Stimulated activated naive CD4-positive, alpha-beta T cell (primary cell): Measurements from ENCODE around the gene SHROOM1.

Experiments
- DNase-seq, 6 experiments: peaks; one replicate each; lab custom pipeline; 2025; lab: John Stamatoyannopoulos, UW

The SHROOM1 gene

DNA sequence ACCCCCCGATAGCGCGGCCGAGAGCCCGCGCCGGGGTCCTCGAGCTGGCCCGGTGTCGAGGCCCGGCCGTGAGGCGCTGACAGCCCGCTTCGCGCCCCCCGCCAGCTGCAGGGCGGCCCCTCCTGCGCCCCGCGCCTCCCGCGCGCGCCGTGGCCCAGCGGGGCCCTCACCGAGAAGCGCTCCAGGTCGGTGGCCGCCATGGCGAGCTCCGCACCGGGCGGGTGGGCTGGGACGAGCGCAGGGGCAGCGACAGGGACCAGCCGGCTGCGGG is 53.6 kb downstream of the SHROOM1 start:
- DNase-seq, result no peak

DNA sequence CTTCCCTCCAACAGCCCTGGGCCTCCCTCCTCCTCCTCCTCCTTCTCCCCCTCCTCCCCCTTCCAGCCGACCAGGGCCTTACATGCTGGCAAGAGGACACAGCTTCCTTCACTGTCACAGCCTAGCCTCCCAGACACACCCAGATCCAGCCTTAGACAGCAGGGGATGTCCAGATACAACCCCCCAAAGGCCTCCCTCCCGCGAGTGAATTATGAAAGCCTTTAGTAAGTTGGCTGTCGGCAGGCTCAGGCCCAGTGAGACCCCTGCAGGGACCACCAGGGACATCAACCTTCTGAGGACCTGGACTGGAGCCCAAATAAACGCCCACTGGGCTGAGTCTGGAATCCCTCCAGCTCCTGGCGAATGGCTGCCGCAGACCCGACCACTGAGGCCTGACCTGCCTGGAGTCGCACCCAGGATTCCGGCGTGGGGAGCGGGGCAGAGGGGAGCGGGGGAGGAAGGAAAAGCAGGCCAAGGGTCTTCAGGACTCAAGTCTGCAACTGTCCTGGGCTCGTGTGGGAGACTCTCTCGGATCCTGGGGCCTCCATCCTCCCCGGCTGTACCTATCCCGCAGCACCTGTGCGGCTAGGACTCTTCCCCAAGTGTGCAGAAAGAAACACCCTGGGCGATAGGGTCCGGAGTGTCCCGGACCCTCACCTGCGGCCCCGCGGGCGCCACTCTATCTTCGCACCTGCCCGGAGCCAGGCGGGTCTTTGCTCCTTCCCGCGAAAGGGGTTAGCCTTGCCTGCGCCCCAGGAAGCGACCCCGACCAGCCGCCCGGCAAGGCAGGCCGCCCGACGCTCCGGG is 54.1 kb downstream of the SHROOM1 start:
- DNase-seq, result peak in 1 of 6 experiments; percentile 13

DNA sequence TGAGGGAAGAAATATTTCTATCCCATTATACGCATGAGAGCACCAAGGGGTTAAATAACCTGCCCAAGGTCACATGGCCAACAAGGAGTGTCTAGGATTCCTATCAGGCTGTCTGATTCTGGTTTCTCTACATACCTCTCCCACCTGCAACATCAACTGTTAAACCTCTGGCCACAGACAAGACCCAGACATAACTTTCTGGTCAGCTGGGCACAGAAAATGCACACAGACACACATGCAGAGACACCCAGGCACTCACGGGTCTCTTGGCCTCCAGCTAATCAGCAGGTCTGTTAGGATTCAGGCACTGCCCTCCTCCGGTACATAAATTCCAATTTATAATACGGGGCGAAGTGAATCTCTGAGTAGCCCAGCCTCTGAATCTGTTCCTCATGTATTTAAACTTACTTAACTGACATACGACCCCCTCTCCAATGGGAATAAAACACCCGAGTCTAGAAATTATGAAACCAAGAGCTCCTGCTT is 54.9 kb downstream of the SHROOM1 start:
- no peak for DNase-seq

DNA sequence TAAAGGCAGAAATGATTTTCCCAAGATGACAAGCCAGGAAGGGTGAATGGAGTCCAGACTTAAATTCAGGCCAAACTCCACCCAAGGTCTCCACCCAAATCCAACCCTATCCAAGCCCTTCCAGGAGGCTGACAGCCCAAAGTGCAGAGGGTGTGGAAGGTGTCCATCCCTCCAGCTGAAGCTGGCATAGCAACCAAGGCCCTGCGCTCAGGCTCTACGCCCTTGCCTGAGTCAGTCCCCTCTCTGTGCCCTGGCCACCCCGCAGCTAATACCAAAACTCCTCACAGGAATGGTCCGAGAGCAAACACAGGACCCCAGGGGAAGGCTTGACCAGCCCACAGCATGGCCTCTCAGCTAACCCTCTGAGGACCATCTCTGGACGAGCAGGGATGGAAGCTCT is 55.6 kb downstream of the SHROOM1 start:
- DNase-seq, result no peak

DNA sequence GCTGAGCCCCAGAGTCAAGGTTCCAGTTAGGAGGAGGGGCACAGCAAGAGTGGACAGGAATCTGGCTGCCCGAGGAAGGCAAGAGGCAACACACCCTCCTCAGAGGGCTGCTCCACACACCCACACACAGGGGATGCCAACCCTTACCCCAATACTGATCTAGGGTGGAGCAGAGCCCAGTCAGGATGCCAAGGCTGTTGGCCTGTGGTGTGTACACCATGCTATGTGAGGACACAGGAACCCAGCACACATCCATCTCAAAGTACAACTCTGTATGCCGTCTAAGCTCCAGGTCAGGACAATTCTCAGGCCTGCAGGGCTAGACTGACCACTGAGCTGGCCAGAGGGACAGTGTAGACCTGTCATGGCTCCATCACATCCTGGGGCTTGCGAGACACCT is 56.0 kb downstream of the SHROOM1 start:
- DNase-seq, result no peak

DNA sequence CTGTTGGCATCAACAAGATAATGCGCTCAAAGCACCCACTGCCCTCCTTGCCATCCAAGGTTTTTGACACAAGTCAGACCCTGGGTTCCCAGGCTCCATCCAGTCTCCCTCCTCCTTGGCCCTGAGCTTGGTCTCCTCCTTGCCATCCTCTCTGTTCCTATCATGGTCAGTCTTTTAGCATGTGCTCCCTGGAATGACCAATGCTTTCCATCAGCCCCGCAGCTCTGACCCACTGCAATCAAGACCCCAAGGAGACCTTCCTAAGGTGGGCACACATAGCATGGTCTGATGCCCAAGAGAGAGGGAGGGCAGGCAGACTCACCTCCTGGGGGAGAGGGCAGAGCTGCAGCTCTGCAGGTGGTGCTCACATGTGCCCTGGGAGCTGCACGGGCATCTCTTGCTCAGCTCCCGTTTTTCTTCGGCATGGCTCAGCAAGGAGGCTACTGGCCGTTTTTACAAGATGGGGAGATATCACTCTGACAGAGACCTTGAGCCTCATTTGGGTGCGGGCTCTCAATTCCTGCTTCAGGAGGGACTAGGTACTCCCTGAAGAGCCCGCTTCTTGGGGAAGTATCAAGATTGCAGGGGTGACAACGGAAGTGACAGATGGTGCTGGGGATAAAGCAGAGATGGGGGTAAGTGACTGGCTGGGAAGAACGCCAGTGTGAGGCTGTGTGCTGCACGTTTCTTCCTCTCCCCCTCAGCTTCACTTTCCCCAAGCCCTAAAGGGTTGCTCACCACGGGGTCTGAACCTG is 56.7 kb downstream of the SHROOM1 start:
- no peak for DNase-seq

DNA sequence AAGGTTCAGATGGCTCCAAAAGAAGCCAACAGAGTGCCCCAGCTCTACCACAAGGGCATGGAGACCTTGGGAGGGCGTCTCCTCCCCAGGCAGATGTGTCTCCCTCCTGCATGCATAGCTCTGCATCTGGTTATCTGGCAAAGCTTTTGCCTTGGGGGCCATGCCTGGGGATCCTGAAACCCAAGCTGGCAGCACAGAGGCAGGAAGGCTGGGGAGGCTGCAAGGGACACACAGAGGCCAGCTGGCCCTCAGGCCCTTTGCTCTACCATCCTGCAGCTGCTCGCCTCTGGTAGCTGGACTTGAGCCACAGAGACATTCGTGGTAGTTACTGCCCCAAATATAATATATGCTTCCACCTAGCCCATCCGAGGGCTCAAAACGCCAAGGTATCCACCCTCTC is 57.3 kb downstream of the SHROOM1 start:
- no peak for DNase-seq

DNA sequence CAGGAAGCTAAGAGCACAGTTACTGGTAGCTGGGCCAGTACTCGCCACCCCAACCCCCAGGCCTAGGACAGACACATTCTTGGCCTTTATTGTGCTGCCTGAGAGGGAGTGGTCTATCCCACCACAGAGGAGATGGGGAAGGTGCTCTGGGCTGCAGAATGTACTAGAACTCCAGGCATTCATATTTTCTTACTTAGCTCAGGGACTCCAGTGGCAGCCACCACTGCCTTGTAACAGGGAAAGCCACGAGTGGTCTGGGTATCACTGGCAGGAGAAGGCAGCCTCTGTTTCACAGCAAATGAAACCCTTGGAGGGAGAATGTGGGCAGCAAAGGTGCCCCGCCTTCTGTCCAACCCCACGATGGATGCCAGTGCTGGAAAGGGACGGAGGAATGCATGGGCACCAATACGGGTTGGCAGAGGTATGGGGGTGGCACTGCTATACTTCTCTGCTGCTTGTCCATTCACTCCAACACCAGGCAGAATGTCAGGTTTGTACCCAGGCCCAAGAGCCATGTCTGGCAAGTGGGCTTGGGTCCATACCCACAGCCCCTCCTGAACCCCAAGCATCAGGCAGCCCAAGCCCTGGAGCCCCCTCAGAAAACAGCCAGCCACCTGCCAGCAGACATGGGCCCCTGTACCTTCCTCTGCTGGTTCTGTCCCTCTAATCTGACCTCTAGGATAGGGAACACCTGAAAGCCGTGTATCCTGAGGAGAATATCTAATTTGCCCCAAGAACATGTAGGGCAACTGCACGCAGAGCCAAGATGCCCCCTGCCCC is 58.0 kb downstream of the SHROOM1 start:
- DNase-seq, result no peak
